K562 (cell line): Measurements from ENCODE around the gene MCL1. TPM values are rescaled to one million over a fixed set of nuclear protein-coding genes. Genes with fewer than 3 reads are reported as not detected.

ENCODE experiments used
- CBFA2T3 ChIP-seq: fragments of 450-650 bp; IDR thresholded peaks from 2 replicates; pipeline ENCODE4 v1.6.1; 2017
- CLOCK ChIP-seq: fragments of 250-450 bp; sonication (Bioruptor Pico); IDR thresholded peaks from 2 replicates; pipeline ENCODE4 v1.4.0; 2020; ENCODE audit warnings: mild to moderate bottlenecking, moderate library complexity, borderline replicate concordance
- CREB3 ChIP-seq: fragments of 450-650 bp; conservative IDR thresholded peaks from 2 replicates; pipeline ENCODE4 v1.6.1; 2016; ENCODE audit warnings: missing genetic modification characterization, low read depth, mild to moderate bottlenecking, missing compliant biosample characterization, moderate library complexity
- EZH2 ChIP-seq: IDR thresholded peaks from 2 replicates; pipeline ENCODE4 v1.6.1; 2012; ENCODE audit warnings: low read depth, mild to moderate bottlenecking, inconsistent platforms, low read length, borderline replicate concordance
- GTF2A2 ChIP-seq: IDR thresholded peaks from 2 replicates; pipeline ENCODE4 v1.6.1; 2016; ENCODE audit warnings: mild to moderate bottlenecking, missing genetic modification characterization, missing compliant biosample characterization
- MBD2 ChIP-seq: sonication (generic); IDR thresholded peaks from 2 replicates; pipeline ENCODE4 v1.6.1; 2016; ENCODE audit warnings: low read depth, borderline replicate concordance
- NCOA6 ChIP-seq: fragments of 450-650 bp; IDR thresholded peaks from 2 replicates; pipeline ENCODE4 v1.6.1; 2017; ENCODE audit warnings: mild to moderate bottlenecking
- PHB2 ChIP-seq: fragments of 450-650 bp; IDR thresholded peaks from 2 replicates; pipeline ENCODE4 v1.6.1; 2017; ENCODE audit warnings: low read depth
- SMARCA5 ChIP-seq: fragments of 450-650 bp; IDR thresholded peaks from 2 replicates; pipeline ENCODE4 v1.6.1; 2016
- USF2 ChIP-seq: sonication (generic); formaldehyde crosslinking; IDR thresholded peaks from 2 replicates; pipeline ENCODE4 v1.5.0; 2020; ENCODE audit warnings: missing genetic modification reagents
- ZC3H4 ChIP-seq: sonication (generic); formaldehyde crosslinking; IDR thresholded peaks from 2 replicates; pipeline ENCODE4 v1.9.0; 2021; ENCODE audit warnings: missing genetic modification reagents, borderline replicate concordance
- ZNF57 ChIP-seq: fragments of 450-650 bp; formaldehyde crosslinking; IDR thresholded peaks from 2 replicates; pipeline ENCODE4 v1.4.0; 2020; ENCODE audit warnings: mild to moderate bottlenecking, moderate library complexity
- ZNF586 ChIP-seq: fragments of 450-650 bp; formaldehyde crosslinking; conservative IDR thresholded peaks from 2 replicates; pipeline ENCODE4 v1.4.0; 2020; ENCODE audit warnings: mild to moderate bottlenecking, moderate library complexity
- polyA plus RNA-seq, 8 experiments: library from polyadenylated mRNA; depleted of rRNA in 4 of 8; stranded (reverse) in 5 of 8; unstranded in 3 of 8; fragments of >200 nt; fragmentation: Nextera tagmentation in 2 of 8; fragmentation: Illumina TruSeq in 1 of 8; extraction: Ambion mirVana in 2 of 8; extraction: Trizol in 1 of 8; gene quantifications; 2 replicates each; pipeline versions ENCODE4 v1.2.1 to v1.2.3, GENCODE V29; 2011 to 2014; ENCODE audit warnings: inconsistent platforms in 1 of 8, missing spikeins in 1 of 8
- total RNA-seq, 7 experiments: library from RNA; depleted of rRNA in 6 of 7; stranded (reverse); fragments of >200 nt in 6 of 7; fragmentation: Illumina TruSeq in 2 of 7; extraction: Trizol in 2 of 7; gene quantifications; 2 replicates each; pipeline versions ENCODE4 v1.2.1 to v1.2.3, GENCODE V29; 2011 to 2021; ENCODE audit warnings: low replicate concordance in 1 of 7
- TF ChIP-seq, protein P1 (sequence below): sonication (generic); formaldehyde crosslinking; IDR thresholded peaks from 2 replicates; pipeline ENCODE4 v1.8.1; 2023; ENCODE audit warnings: mild to moderate bottlenecking, missing genetic modification reagents
- TF ChIP-seq, protein P2 (sequence below): fragments of 450-650 bp; IDR thresholded peaks from 2 replicates; pipeline ENCODE4 v1.6.1; 2016; ENCODE audit warnings: low read depth

Gene MCL1
- total and polyA plus RNA-seq, 9 of the 15 experiments (the other 6 are each of a cell fraction or from before 2014, with no cell fraction given) = 27.1 to 224 (median 138) TPM

DNA sequence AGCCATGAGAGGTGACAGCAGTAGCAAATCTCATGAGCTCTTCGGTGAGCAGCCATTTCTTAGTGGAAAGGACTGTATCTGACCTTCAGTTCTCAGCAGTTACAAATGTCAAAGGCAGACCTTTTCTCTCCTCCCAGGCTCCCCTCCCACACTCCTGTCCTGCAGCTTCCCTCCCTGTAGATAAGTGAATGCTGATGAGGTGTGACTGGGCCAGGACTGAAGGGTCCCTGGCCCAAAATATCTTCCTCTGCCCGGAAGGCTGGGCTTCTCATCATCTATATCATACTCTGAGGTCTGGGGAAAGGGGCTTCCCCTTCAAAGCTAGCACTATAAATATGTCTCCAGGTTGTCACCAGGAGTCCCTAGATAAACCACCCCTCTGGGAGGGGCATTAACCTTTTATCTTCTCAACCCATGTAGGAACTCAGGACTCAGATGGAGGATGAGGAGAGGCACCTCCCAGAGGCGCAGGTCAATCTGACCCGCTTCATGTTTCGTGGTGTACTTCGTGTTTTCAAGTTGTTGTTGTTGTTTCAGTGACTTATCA is 33.9 kb downstream of the MCL1 start (continued):
- TF ChIP-seq, protein P1, sequence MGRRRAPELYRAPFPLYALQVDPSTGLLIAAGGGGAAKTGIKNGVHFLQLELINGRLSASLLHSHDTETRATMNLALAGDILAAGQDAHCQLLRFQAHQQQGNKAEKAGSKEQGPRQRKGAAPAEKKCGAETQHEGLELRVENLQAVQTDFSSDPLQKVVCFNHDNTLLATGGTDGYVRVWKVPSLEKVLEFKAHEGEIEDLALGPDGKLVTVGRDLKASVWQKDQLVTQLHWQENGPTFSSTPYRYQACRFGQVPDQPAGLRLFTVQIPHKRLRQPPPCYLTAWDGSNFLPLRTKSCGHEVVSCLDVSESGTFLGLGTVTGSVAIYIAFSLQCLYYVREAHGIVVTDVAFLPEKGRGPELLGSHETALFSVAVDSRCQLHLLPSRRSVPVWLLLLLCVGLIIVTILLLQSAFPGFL (CRISPR knock-in tag) = no peak
- TF ChIP-seq SMARCA5 (no peak), PHB2 (peak; percentile 88; the same call in 1 of the 2 replicates), ZNF57 (CRISPR knock-in tag) (no peak), EZH2 (no peak), CBFA2T3 (peak; percentile 99), USF2 (no peak), ZC3H4 (no peak), GTF2A2 (tag) (no peak), MBD2 (peak; percentile 85), CREB3 (tag) (0 out of 2 replicates have a peak, but pooled peaks have one; percentile 41), ZNF586 (CRISPR knock-in tag) (no peak), CLOCK (no peak), NCOA6 (no peak)
- TF ChIP-seq, protein P2, sequence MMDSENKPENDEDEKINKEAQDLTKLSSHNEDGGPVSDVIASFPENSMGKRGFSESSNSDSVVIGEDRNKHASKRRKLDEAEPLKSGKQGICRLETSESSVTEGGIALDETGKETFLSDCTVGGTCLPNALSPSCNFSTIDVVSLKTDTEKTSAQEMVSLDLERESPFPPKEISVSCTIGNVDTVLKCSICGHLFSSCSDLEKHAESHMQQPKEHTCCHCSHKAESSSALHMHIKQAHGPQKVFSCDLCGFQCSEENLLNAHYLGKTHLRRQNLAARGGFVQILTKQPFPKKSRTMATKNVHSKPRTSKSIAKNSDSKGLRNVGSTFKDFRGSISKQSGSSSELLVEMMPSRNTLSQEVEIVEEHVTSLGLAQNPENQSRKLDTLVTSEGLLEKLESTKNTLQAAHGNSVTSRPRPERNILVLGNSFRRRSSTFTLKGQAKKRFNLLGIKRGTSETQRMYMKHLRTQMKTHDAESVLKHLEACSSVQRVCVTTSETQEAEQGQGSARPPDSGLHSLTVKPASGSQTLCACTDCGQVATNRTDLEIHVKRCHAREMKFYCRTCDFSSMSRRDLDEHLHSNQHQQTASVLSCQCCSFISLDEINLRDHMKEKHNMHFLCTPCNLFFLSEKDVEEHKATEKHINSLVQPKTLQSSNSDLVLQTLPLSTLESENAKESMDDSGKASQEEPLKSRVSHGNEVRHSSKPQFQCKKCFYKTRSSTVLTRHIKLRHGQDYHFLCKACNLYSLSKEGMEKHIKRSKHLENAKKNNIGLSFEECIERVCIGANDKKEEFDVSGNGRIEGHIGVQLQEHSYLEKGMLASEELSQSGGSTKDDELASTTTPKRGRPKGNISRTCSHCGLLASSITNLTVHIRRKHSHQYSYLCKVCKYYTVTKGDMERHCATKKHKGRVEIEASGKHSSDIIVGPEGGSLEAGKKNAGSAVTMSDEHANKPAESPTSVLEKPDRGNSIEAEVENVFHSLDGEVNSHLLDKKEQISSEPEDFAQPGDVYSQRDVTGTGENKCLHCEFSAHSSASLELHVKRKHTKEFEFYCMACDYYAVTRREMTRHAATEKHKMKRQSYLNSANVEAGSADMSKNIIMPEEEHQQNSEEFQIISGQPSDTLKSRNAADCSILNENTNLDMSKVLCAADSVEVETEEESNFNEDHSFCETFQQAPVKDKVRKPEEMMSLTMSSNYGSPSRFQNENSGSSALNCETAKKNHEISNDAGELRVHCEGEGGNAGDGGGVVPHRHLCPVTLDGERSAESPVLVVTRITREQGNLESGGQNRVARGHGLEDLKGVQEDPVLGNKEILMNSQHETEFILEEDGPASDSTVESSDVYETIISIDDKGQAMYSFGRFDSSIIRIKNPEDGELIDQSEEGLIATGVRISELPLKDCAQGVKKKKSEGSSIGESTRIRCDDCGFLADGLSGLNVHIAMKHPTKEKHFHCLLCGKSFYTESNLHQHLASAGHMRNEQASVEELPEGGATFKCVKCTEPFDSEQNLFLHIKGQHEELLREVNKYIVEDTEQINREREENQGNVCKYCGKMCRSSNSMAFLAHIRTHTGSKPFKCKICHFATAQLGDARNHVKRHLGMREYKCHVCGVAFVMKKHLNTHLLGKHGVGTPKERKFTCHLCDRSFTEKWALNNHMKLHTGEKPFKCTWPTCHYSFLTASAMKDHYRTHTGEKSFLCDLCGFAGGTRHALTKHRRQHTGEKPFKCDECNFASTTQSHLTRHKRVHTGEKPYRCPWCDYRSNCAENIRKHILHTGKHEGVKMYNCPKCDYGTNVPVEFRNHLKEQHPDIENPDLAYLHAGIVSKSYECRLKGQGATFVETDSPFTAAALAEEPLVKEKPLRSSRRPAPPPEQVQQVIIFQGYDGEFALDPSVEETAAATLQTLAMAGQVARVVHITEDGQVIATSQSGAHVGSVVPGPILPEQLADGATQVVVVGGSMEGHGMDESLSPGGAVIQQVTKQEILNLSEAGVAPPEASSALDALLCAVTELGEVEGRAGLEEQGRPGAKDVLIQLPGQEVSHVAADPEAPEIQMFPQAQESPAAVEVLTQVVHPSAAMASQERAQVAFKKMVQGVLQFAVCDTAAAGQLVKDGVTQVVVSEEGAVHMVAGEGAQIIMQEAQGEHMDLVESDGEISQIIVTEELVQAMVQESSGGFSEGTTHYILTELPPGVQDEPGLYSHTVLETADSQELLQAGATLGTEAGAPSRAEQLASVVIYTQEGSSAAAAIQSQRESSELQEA = no peak
